ENCODE measurements around the gene TTLL7.

The TTLL7 gene

GRCh38 chr1:83934550-83934949 is 64.4 kb downstream of the TTLL7 start:
- Mint-ChIP-seq H3K36me3 (ENCODE audit: low read depth) (peaks cover 5% of the 10 kb centered on the region), H3K4me3 (no peak overlapping the region), H3K4me1 (no peaks in the 10 kb centered on the region), H3K9me3 (no peaks in the 10 kb centered on the region), H3K27ac (no peak overlapping the region), H3K27me3 (ENCODE audit: low read depth, poor library complexity) (no peaks in the 10 kb centered on the region)
- DNase-seq = no peak
- no peak for TF ChIP-seq CTCF (IDR thresholded peaks at IDR 0.05)

- Mint-ChIP-seq H3K36me3 (ENCODE audit: low read depth) (peaks cover 5% of the 10 kb centered on the region), H3K27ac (no peak overlapping the region), H3K4me3 (no peak overlapping the region), H3K27me3 (ENCODE audit: low read depth, poor library complexity) (no peaks in the 10 kb centered on the region), H3K4me1 (no peaks in the 10 kb centered on the region), H3K9me3 (no peaks in the 10 kb centered on the region)
- TF ChIP-seq CTCF (IDR thresholded peaks at IDR 0.05) = no peak
- no peak for DNase-seq
Observed at GRCh38 chr1:83932693-83933092, 66.2 kb downstream of the TTLL7 start.

GRCh38 chr1:83932281-83932680 is 66.7 kb downstream of the TTLL7 start:
- H3K36me3 Mint-ChIP-seq (ENCODE audit: low read depth) = peaks cover 5% of the 10 kb centered on the region
- H3K4me3 Mint-ChIP-seq = no peak overlapping the region
- H3K27me3 Mint-ChIP-seq (ENCODE audit: low read depth, poor library complexity) = no peaks in the 10 kb centered on the region
- no peak overlapping the region for H3K27ac Mint-ChIP-seq
- H3K4me1 Mint-ChIP-seq = no peaks in the 10 kb centered on the region
- TF ChIP-seq CTCF (IDR thresholded peaks at IDR 0.05) = no peak
- DNase-seq = no peak
- H3K9me3 Mint-ChIP-seq = no peaks in the 10 kb centered on the region

- Mint-ChIP-seq H3K36me3 (ENCODE audit: low read depth) (peaks cover 2% of the 10 kb centered on the region), H3K4me3 (no peak overlapping the region), H3K27me3 (ENCODE audit: low read depth, poor library complexity) (no peaks in the 10 kb centered on the region), H3K27ac (no peak overlapping the region), H3K9me3 (no peaks in the 10 kb centered on the region), H3K4me1 (no peaks in the 10 kb centered on the region)
- DNase-seq = peak; percentile 18
- TF ChIP-seq CTCF (IDR thresholded peaks at IDR 0.05) = peak; percentile 79
Observed at GRCh38 chr1:83931658-83932253, 67.2 kb downstream of the TTLL7 start.

GRCh38 chr1:83929184-83929583 is 69.7 kb downstream of the TTLL7 start:
- Mint-ChIP-seq H3K9me3 (no peaks in the 10 kb centered on the region), H3K4me3 (no peak overlapping the region), H3K36me3 (ENCODE audit: low read depth) (peaks cover 5% of the 10 kb centered on the region), H3K27me3 (ENCODE audit: low read depth, poor library complexity) (no peaks in the 10 kb centered on the region), H3K27ac (no peak overlapping the region), H3K4me1 (no peaks in the 10 kb centered on the region)
- DNase-seq = no peak
- no peak for TF ChIP-seq CTCF (IDR thresholded peaks at IDR 0.05)

GRCh38 chr1:83928396-83928795 is 70.5 kb downstream of the TTLL7 start:
- Mint-ChIP-seq H3K27me3 (ENCODE audit: low read depth, poor library complexity) (no peaks in the 10 kb centered on the region), H3K36me3 (ENCODE audit: low read depth) (peaks cover 5% of the 10 kb centered on the region), H3K4me1 (no peaks in the 10 kb centered on the region), H3K27ac (peak overlapping the region; percentile 6), H3K9me3 (no peaks in the 10 kb centered on the region), H3K4me3 (no peak overlapping the region)
- no peak for DNase-seq
- no peak for TF ChIP-seq CTCF (IDR thresholded peaks at IDR 0.05)

Measured in nephron progenitor cell (in vitro differentiated cells).